ENCODE results near the gene NRXN3. TPM values are rescaled to one million over a fixed set of nuclear protein-coding genes. Genes with fewer than 3 reads are reported as not detected.

Gene NRXN3
- total RNA-seq, 2 donors from 2014 or later = not detected

GRCh38 chr14:79837699-79838098 is 1667.5 kb downstream of the NRXN3 start:
- Mint-ChIP-seq H3K27me3 (ENCODE audit: low read depth) (no peaks in the 10 kb centered on the region), H3K4me3 (no peak overlapping the region), H3K4me1 (ENCODE audit: low read depth) (no peaks in the 10 kb centered on the region), H3K36me3 (ENCODE audit: insufficient read depth in 2 of 2) (no peaks in the 10 kb centered on the region), H3K27ac (no peak overlapping the region), H3K9me3 (no peaks in the 10 kb centered on the region)
- DNase-seq = no peak
- no peak for ATAC-seq (replicated peaks in 1 of 2)

DNA sequence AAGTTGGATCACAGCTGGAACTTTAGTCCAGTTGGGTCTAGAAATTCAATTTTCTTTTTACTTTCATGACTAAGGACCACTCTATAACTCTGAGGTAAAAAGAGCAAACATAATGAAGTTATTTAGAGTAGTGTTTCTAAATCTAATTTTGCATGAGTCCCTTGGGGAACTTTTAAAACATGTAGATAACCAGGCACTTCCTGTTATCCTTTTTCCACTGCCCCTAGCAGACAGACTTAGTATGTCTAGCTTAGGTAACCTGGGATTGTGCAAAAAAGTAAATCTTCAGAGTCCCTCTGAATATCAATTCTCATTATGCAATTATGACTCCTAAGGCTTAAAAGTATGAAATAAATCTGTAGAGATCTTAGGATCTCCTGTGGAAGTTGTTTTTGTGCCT is 1669.9 kb downstream of the NRXN3 start:
- no peak overlapping the region for H3K4me3 Mint-ChIP-seq
- no peaks in the 10 kb centered on the region for H3K36me3 Mint-ChIP-seq (ENCODE audit: insufficient read depth in 2 of 2)
- ATAC-seq (replicated peaks in 1 of 2) (no peak), DNase-seq (no peak)
- H3K9me3 Mint-ChIP-seq = peaks cover 0 to 2% of the 10 kb centered on the region in 2 donors
- H3K27ac Mint-ChIP-seq = no peak overlapping the region
- H3K27me3 Mint-ChIP-seq (ENCODE audit: low read depth) = no peaks in the 10 kb centered on the region
- no peaks in the 10 kb centered on the region for H3K4me1 Mint-ChIP-seq (ENCODE audit: low read depth)

DNA sequence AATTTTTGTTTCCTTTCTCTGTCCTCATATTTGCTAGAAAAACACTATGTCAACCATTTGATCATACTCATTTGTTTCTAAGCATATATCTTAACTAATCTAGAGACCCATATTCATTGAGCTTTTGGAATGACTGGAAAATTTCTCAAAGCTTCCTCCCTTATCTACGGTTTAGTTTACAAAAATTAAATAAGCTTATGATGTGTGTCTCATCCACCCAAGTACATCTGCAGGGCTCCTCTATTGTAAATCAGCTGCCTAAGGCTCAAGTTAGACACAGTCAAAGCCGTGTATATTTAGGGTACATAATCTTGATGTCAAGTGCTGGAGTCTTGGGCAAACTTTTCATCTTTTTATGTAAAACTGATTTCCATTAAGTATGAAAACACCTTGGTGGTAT is 1670.7 kb downstream of the NRXN3 start:
- Mint-ChIP-seq H3K27me3 (ENCODE audit: low read depth) (no peaks in the 10 kb centered on the region), H3K27ac (no peak overlapping the region), H3K4me3 (no peak overlapping the region), H3K9me3 (peaks cover 0 to 2% of the 10 kb centered on the region in 2 donors), H3K36me3 (ENCODE audit: insufficient read depth in 2 of 2) (no peaks in the 10 kb centered on the region), H3K4me1 (ENCODE audit: low read depth) (no peaks in the 10 kb centered on the region)
- DNase-seq (no peak), ATAC-seq (replicated peaks in 1 of 2) (no peak)

- no peaks in the 10 kb centered on the region for H3K4me1 Mint-ChIP-seq (ENCODE audit: low read depth)
Measured at GRCh38 chr14:79841433-79841832, 1671.3 kb downstream of the NRXN3 start.

GRCh38 chr14:79842270-79842669 is 1672.1 kb downstream of the NRXN3 start:
- H3K9me3 Mint-ChIP-seq = peaks cover 0 to 2% of the 10 kb centered on the region in 2 donors
- no peak for DNase-seq
- H3K4me3 Mint-ChIP-seq = no peak overlapping the region
- no peaks in the 10 kb centered on the region for H3K4me1 Mint-ChIP-seq (ENCODE audit: low read depth)
- no peak for ATAC-seq (replicated peaks in 1 of 2)
- H3K27ac Mint-ChIP-seq = no peak overlapping the region
- H3K27me3 Mint-ChIP-seq (ENCODE audit: low read depth) = no peaks in the 10 kb centered on the region
- no peaks in the 10 kb centered on the region for H3K36me3 Mint-ChIP-seq (ENCODE audit: insufficient read depth in 2 of 2)

More at GRCh38 chr14:79841433-79841832, 1671.3 kb downstream of the NRXN3 start:
- peaks cover 0 to 2% of the 10 kb centered on the region in 2 donors for H3K9me3 Mint-ChIP-seq
- ATAC-seq (replicated peaks in 1 of 2) (no peak), DNase-seq (no peak)
- H3K36me3 Mint-ChIP-seq (ENCODE audit: insufficient read depth in 2 of 2) = no peaks in the 10 kb centered on the region
- no peaks in the 10 kb centered on the region for H3K27me3 Mint-ChIP-seq (ENCODE audit: low read depth)
- no peak overlapping the region for H3K4me3 Mint-ChIP-seq
- no peak overlapping the region for H3K27ac Mint-ChIP-seq

DNA sequence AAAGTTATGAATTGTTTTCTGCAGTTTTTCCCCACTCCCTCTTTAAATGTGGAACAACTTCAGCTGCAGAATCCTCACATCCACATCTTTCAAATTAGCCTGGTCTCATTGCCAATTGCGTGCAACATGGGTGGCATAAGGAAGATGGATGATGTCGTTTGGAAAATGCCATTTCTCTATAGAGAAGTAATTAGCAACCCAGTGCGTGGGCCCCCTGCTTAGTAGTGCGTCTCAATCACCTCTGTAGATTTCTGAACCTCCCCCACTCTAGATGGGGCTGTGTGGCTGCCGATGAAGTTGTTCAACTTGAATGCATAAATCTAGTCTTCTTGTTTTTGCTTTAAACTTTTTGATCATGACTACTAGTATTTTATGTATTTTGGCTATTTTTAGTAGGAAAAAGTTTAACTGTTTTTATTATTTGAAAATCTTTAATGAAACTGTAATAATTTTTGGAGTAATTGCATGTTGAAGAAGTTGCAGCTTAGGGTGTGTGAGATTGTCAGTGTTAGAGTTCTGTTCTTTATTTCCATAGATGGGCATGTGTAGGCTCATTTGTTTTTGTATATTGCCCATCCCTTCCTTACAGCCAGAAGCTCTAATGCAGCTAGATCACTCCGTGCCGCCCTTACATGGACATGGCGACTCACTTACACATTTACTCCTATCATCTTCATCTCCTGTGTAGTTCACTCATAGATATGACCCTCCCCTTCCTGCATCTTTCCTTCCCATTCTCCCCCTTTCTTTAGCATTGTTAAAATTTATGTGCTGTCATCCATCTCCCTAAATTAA is 1683.0 kb downstream of the NRXN3 start:
- no peak for DNase-seq
- no peak overlapping the region for H3K4me3 Mint-ChIP-seq

DNA sequence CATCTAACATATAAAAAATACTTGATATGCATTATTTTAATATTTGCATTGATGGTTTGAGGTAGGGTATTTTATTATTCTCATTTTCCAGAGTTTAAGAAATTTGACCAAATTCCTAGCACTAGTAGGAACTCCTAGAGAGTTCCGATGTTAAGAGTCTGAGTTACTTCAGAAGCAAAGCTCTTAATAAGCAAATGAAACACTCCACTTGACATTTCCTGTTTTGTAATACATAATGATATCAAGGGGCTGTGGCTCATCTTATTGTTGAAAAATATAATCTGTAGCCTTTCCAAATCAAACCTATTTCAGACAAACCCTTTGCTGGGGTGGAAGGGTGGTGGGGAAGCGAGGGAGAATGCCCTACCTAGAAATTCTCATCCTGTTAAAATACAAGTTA is 1685.6 kb downstream of the NRXN3 start:
- Mint-ChIP-seq H3K27ac (no peak overlapping the region), H3K27me3 (ENCODE audit: low read depth) (no peaks in the 10 kb centered on the region), H3K36me3 (ENCODE audit: insufficient read depth in 2 of 2) (peaks cover 0 to 1% of the 10 kb centered on the region in 2 donors), H3K9me3 (peaks cover 0 to 3% of the 10 kb centered on the region in 2 donors), H3K4me1 (ENCODE audit: low read depth) (no peaks in the 10 kb centered on the region), H3K4me3 (no peak overlapping the region)
- DNase-seq (no peak), ATAC-seq (replicated peaks in 1 of 2) (no peak)

More for the DNA sequence above, 1683.0 kb downstream of the NRXN3 start:
- H3K9me3 Mint-ChIP-seq = peaks cover 2 to 4% of the 10 kb centered on the region in 2 donors
- H3K27me3 Mint-ChIP-seq (ENCODE audit: low read depth) = no peaks in the 10 kb centered on the region
- no peak overlapping the region for H3K27ac Mint-ChIP-seq
- no peaks in the 10 kb centered on the region for H3K4me1 Mint-ChIP-seq (ENCODE audit: low read depth)
- ATAC-seq (replicated peaks in 1 of 2) = no peak
- no peaks in the 10 kb centered on the region for H3K36me3 Mint-ChIP-seq (ENCODE audit: insufficient read depth in 2 of 2)

- ATAC-seq (replicated peaks in 1 of 2) (no peak), DNase-seq (no peak)
- Mint-ChIP-seq H3K27me3 (ENCODE audit: low read depth) (no peaks in the 10 kb centered on the region), H3K27ac (no peak overlapping the region), H3K4me3 (no peak overlapping the region), H3K4me1 (ENCODE audit: low read depth) (no peaks in the 10 kb centered on the region), H3K36me3 (ENCODE audit: insufficient read depth in 2 of 2) (peaks cover 0 to 1% of the 10 kb centered on the region in 2 donors), H3K9me3 (peaks cover 0 to 3% of the 10 kb centered on the region in 2 donors)
Measured at GRCh38 chr14:79856381-79856780, 1686.2 kb downstream of the NRXN3 start.

- no peaks in the 10 kb centered on the region for H3K4me1 Mint-ChIP-seq (ENCODE audit: low read depth)
- H3K9me3 Mint-ChIP-seq = peaks cover 0 to 2% of the 10 kb centered on the region in 2 donors
- H3K4me3 Mint-ChIP-seq = no peak overlapping the region
- DNase-seq (no peak), ATAC-seq (replicated peaks in 1 of 2) (no peak)
- H3K27me3 Mint-ChIP-seq (ENCODE audit: low read depth) = no peaks in the 10 kb centered on the region
- no peak overlapping the region for H3K27ac Mint-ChIP-seq
- peaks cover 0 to 1% of the 10 kb centered on the region in 2 donors for H3K36me3 Mint-ChIP-seq (ENCODE audit: insufficient read depth in 2 of 2)
Measured at GRCh38 chr14:79861111-79861510, 1690.9 kb downstream of the NRXN3 start.

- no peak overlapping the region for H3K4me3 Mint-ChIP-seq
- no peaks in the 10 kb centered on the region for H3K27me3 Mint-ChIP-seq (ENCODE audit: low read depth)
- no peak for ATAC-seq (replicated peaks in 1 of 2)
- no peak for DNase-seq
- H3K9me3 Mint-ChIP-seq = peaks cover 2 to 5% of the 10 kb centered on the region in 2 donors
- H3K4me1 Mint-ChIP-seq (ENCODE audit: low read depth) = no peaks in the 10 kb centered on the region
- H3K27ac Mint-ChIP-seq = no peak overlapping the region
- peaks cover 0 to 1% of the 10 kb centered on the region in 2 donors for H3K36me3 Mint-ChIP-seq (ENCODE audit: insufficient read depth in 2 of 2)
Measured at GRCh38 chr14:79862045-79862444, 1691.9 kb downstream of the NRXN3 start.

DNA sequence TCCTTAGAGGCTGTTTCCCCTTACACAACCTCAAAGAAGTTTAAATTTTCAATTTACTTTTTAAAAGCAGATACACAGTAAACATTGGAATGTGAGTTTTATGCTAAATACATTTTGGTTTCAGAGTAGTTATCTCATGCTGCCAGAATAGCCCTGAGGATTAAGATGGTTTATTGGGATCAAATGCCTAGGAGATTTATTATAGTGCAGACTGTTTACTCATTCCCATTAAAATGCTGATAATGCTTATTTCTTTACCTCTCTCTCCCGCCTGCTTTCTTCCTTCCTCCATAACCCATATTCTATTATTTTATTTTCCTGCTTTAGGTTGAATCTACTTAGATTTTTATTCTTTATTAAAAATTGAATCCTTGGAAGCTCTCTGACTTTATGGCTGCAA is 1701.0 kb downstream of the NRXN3 start:
- no peak for ATAC-seq (replicated peaks in 1 of 2)
- H3K4me1 Mint-ChIP-seq (ENCODE audit: low read depth) = no peaks in the 10 kb centered on the region
- H3K27ac Mint-ChIP-seq = no peak overlapping the region
- H3K36me3 Mint-ChIP-seq (ENCODE audit: insufficient read depth in 2 of 2) = no peaks in the 10 kb centered on the region
- H3K9me3 Mint-ChIP-seq = peaks cover 5 to 14% of the 10 kb centered on the region in 2 donors
- no peak for DNase-seq
- no peaks in the 10 kb centered on the region for H3K27me3 Mint-ChIP-seq (ENCODE audit: low read depth)
- H3K4me3 Mint-ChIP-seq = no peak overlapping the region

DNA sequence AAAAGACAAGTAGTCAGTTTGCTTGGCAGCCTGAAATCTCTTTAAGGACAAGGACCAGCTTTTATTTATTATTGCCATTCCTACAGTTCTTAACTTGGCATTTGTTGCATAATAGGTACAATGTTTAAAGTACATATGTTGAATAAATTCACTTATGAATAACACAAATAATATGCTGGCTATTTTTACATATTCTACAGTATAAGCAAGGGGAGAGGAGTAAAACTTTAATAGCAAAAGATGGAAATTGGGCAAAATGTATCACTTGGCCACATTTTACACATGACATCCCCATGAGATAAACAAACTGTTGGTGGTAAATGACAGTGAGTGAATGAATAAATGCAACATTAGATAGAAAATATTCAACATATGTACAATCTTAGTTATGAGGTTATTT is 1708.1 kb downstream of the NRXN3 start:
- Mint-ChIP-seq H3K27ac (no peak overlapping the region), H3K4me3 (no peak overlapping the region), H3K36me3 (ENCODE audit: insufficient read depth in 2 of 2) (no peaks in the 10 kb centered on the region), H3K9me3 (peaks cover 2 to 7% of the 10 kb centered on the region in 2 donors), H3K4me1 (ENCODE audit: low read depth) (no peaks in the 10 kb centered on the region), H3K27me3 (ENCODE audit: low read depth) (no peaks in the 10 kb centered on the region)
- DNase-seq (no peak), ATAC-seq (replicated peaks in 1 of 2) (no peak)

GRCh38 chr14:79878785-79879184 is 1708.6 kb downstream of the NRXN3 start:
- Mint-ChIP-seq H3K27me3 (ENCODE audit: low read depth) (no peaks in the 10 kb centered on the region), H3K36me3 (ENCODE audit: insufficient read depth in 2 of 2) (no peaks in the 10 kb centered on the region), H3K27ac (no peak overlapping the region), H3K9me3 (peaks cover 2 to 7% of the 10 kb centered on the region in 2 donors), H3K4me1 (ENCODE audit: low read depth) (no peaks in the 10 kb centered on the region), H3K4me3 (no peak overlapping the region)
- ATAC-seq (replicated peaks in 1 of 2) (no peak), DNase-seq (no peak)

DNA sequence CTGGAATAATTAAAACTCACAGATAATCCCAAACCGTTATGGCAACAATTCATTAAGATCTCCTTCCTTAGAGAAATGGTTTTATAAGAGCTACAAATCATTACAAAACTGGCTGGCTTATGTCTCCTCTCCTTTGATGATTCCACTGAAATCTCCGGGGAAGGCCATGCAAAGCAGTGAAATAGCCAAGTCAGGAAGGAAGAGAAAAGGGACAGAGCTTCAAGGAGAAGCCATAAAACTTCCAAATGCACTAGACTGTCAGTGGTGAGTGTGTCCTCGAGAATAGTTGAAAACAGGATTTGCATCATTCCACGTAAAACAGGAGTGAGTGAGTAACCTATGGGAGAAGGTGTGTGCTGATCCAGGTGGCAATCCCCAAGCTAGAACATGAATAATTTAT is 1711.1 kb downstream of the NRXN3 start:
- no peaks in the 10 kb centered on the region for H3K27me3 Mint-ChIP-seq (ENCODE audit: low read depth)
- peaks cover under 1 to 4% of the 10 kb centered on the region in 2 donors for H3K9me3 Mint-ChIP-seq
- ATAC-seq (replicated peaks in 1 of 2) = no peak
- DNase-seq = no peak
- H3K27ac Mint-ChIP-seq = no peak overlapping the region
- no peaks in the 10 kb centered on the region for H3K4me1 Mint-ChIP-seq (ENCODE audit: low read depth)
- H3K36me3 Mint-ChIP-seq (ENCODE audit: insufficient read depth in 2 of 2) = no peaks in the 10 kb centered on the region
- no peak overlapping the region for H3K4me3 Mint-ChIP-seq
